ENCODE results near the gene SAMD13.

Gene SAMD13, protein sequence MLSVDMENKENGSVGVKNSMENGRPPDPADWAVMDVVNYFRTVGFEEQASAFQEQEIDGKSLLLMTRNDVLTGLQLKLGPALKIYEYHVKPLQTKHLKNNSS

DNA sequence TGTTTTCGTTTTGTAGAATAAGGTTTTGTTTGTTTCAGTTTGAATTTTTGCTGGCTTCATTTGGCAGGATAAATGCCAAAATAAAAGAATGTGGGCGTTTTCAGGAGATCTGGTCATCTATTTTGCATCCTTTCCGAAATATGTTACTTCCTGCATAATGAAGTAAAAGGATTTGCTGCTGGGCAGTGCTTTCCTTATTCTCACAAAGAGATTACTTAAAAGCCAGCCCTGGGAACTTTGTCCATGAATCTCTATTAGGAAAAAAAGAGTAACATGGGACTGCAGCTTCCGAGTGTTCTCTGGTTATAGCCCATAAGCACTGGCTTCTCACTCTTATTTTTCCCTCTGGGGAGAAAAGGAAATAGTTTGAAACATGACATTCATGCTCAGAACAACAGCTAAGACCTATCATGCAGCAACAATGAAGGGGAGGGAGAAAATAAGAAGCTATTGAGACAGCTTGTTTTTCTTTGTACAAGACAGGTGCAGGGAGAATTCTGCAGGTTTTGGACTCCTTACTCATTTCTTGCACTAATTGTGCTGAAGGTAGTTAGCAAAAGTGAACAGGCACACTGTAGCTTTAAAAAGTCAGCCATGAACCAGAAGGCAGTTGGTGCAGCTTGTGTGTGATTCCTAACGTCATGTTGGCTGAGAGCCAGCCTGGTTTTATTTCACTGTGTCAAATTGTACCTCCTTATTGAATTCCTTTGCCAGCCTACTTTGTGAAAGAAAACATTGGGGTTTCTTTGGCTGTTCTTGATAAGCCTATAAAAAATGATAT is at the start of gene SAMD13:
SAMD13 (plus strand) TSS at position 705 of the 781 bp plus-strand sequence. CDS start 1,527 bp downstream, outside the sequence.
- Mint-ChIP-seq H3K27ac (no peak within 1 kb of the TSS), H3K36me3 (no peaks in the 10 kb centered on the region), H3K4me1 (peaks cover 52% of the 10 kb centered on the region)

DNA sequence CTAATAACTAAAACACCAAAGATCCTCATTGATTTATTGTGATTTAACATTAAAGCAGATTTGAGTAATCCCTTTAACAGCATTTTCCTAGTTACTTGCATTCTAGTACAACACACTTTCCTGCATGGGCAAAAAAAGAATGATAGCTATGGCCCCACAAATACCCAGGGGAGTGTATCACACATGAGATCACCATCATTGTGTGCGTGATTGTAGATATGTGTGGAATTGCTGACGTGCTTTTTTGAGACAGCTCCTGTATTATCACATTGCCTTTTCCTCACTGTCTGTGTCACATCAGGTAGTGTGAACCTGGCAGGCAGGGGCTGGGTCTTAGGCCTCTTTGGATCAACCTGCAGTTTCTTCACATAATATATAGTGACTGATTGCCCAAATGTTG is 48.5 kb upstream of the SAMD13 start:
- Mint-ChIP-seq H3K27me3 (peaks cover 4% of the 10 kb centered on the region), H3K4me3 (no peak overlapping the region), H3K4me1 (no peaks in the 10 kb centered on the region), H3K9me3 (peaks cover 5% of the 10 kb centered on the region), H3K27ac (no peak overlapping the region), H3K36me3 (no peaks in the 10 kb centered on the region)
- DNase-seq = no peak
- CTCF ChIA-PET = no interaction called here

More for the DNA sequence above, at the start of gene SAMD13:
- H3K4me3 Mint-ChIP-seq = peak within 1 kb of the TSS; percentile 49
- H3K27me3 Mint-ChIP-seq = peaks cover 15% of the 10 kb centered on the region
- no peaks in the 10 kb centered on the region for H3K9me3 Mint-ChIP-seq
- CTCF ChIA-PET = interaction anchor here (0.9 to 1.6 kb wide), 2 partner anchors 133 to 157 kb away, joined by 3 to 4 read pairs; no protein-coding TSS in a partner anchor
- DNase-seq = peak; percentile 51

DNA sequence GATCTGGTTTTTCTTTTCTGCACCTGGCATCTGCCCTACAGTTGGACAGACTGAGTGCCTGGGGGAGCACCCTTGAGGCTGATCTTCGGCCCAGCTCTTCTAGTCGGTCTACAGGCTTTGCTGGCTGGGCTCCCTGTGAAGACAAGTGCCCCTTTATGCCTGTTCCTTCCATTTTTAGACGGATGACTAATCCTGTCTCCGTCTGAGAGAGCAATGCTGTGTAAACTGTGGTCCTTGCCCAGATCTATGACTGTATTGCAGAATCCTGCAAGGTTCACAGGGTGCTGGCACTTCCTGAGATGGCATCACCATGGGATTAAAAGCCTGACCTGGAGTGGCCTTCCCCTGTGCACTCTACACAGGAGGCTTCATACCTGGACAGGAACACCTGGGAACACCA is 47.6 kb upstream of the SAMD13 start:
- Mint-ChIP-seq H3K36me3 (no peaks in the 10 kb centered on the region), H3K4me1 (no peaks in the 10 kb centered on the region), H3K4me3 (no peak overlapping the region), H3K27ac (no peak overlapping the region), H3K9me3 (peaks cover 5% of the 10 kb centered on the region), H3K27me3 (peaks cover 4% of the 10 kb centered on the region)
- DNase-seq = no peak
- CTCF ChIA-PET = no interaction called here

DNA sequence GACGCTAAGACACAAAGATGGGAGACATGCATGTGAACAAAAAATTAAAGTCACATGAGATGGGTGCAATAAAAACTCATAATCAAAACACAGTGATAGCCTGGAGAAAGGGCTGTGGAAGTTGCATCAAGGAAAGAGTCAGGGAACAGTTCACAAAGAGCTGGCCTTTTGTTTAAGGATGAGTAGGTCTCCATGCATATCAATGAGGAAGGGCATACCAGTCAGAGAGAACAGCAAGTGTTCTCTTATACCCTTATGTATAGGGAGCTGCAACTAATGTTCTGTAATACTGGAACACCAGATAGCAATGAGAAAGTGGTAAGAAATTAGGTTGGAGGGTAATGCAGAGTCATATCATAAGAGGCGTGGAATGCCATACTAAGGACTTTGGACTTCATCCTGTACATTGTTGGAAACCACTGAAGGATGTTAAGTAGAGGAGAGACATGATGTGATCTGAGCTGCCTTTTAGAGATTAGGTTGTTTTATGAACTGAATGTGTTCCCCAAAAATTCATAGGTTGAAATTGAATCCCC is 46.7 kb upstream of the SAMD13 start:
- no peaks in the 10 kb centered on the region for H3K36me3 Mint-ChIP-seq
- no peak overlapping the region for H3K27ac Mint-ChIP-seq
- H3K4me1 Mint-ChIP-seq = no peaks in the 10 kb centered on the region
- no peaks in the 10 kb centered on the region for H3K27me3 Mint-ChIP-seq
- CTCF ChIA-PET = no interaction called here
- no peak for DNase-seq
- H3K4me3 Mint-ChIP-seq = no peak overlapping the region
- H3K9me3 Mint-ChIP-seq = peaks cover 5% of the 10 kb centered on the region

DNA sequence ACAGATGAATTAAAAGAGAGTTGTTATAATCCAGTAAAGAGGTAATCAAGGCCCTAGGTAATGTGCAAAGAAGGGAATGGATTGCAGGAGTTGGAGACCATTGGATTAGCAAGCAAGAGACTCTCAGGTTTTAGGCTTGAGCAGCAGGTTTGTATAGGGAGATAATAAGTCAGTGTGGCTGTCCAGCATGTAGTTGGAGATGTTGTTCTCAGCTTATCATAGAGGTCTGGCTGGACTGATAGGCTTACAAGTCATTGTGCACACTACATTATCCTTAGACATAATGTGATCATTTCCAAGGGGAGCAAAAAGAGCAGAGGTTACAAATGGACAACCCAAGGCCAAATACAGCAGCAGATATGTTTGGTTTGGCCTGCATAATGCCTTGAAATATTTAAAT is 45.9 kb upstream of the SAMD13 start:
- H3K27me3 Mint-ChIP-seq = peaks cover 3% of the 10 kb centered on the region
- no peaks in the 10 kb centered on the region for H3K4me1 Mint-ChIP-seq
- no peak overlapping the region for H3K27ac Mint-ChIP-seq
- CTCF ChIA-PET = no interaction called here
- no peak for DNase-seq
- H3K36me3 Mint-ChIP-seq = no peaks in the 10 kb centered on the region
- no peak overlapping the region for H3K4me3 Mint-ChIP-seq
- H3K9me3 Mint-ChIP-seq = peaks cover 2% of the 10 kb centered on the region

DNA sequence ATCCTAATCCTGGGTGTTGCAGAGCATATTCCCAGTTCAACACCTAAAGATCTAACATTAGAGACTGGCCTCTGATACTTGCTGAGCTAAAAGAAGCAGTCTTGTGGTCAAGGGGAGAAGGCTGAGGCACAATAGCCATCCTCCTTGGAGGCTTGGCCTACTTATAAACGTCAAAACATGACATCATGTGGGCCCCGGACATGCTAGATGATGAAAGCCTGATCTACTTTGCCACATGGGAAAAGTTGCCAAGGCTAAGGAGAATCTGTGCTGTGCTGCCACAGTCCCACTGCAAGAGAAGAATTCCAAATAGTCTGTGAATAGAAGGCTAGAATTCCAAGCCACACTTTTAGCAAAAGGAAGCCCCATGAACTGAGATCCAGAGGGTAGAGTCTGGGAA is 43.9 kb upstream of the SAMD13 start:
- H3K27me3 Mint-ChIP-seq = peaks cover 3% of the 10 kb centered on the region
- CTCF ChIA-PET = no interaction called here
- H3K4me1 Mint-ChIP-seq = no peaks in the 10 kb centered on the region
- no peak overlapping the region for H3K4me3 Mint-ChIP-seq
- no peaks in the 10 kb centered on the region for H3K9me3 Mint-ChIP-seq
- DNase-seq = no peak
- H3K27ac Mint-ChIP-seq = no peak overlapping the region
- H3K36me3 Mint-ChIP-seq = no peaks in the 10 kb centered on the region

DNA sequence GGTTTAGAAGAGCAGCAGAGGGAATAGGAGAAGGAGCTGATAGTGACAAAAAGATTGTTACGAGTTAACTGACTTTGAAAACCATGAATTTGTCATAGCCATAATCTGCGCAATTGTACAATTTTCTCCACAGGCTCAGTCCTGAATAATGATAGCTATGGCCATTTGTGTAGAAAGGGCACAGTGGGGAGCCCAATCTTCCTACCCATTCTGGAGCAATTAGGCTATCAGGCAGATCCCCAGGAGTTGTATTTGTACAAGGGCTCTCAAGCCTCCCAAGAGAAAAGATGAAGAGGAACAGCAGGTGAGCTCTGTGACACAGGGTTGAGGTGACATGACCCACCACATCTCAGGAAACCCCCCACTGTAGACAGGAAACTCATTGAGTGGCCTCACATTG is 42.1 kb upstream of the SAMD13 start:
- Mint-ChIP-seq H3K4me3 (no peak overlapping the region), H3K36me3 (no peaks in the 10 kb centered on the region), H3K27ac (no peak overlapping the region), H3K4me1 (no peaks in the 10 kb centered on the region), H3K27me3 (peaks cover 3% of the 10 kb centered on the region), H3K9me3 (no peaks in the 10 kb centered on the region)
- CTCF ChIA-PET = no interaction called here
- DNase-seq = no peak

DNA sequence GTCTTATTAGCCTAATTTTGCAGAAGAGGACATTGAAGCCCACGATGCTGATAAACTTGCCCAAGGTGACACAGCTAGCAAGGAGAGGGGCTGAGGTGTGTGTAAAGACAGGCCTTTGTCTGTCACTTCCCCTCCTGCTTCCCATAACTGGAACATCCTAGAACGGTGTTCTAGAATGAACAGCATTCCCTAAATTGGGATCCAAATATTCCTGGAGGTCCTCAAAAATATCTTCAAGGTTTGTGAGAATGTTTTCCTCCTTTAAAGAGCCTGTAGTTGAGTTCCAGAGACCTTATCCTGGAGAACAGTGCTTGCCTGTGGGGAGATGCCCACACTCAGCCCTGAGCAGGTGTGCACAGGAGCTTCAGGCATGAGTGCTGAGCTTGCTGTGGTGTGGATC is 41.5 kb upstream of the SAMD13 start:
- Mint-ChIP-seq H3K36me3 (no peaks in the 10 kb centered on the region), H3K4me1 (no peaks in the 10 kb centered on the region), H3K27ac (no peak overlapping the region), H3K27me3 (peaks cover 3% of the 10 kb centered on the region), H3K4me3 (no peak overlapping the region), H3K9me3 (no peaks in the 10 kb centered on the region)
- DNase-seq = no peak
- CTCF ChIA-PET = no interaction called here

DNA sequence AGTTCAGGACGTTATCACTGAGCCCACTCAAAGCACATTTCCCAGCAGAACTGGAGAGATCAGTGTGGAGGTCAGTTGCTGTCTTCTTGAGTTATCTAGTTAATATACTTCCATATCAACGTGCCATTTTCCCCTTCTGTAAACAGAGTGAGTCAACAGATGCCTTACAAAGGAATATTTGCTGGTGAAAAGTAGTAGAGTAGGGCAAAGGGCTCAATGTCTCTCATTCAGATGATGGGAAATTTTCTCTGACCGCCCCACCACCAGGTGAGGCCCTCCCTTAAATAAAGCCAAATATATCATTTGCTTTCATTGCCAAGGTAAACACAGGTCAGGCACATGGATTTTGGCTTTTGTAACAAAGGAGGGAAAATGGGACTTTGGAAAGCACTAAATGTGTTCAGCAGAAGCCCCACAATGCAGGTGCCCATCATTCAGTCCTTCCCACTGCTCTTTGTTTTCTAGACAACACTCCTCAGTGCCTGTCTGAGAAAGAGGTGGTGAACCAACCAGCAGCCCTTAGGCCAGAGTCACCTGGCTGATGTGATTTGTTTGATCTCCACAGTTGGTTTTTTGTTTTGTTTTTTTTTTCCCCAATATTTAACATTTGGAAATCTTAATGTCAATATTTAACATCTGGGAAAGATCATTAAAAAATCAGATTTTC is 40.5 kb upstream of the SAMD13 start:
- peaks cover 3% of the 10 kb centered on the region for H3K27me3 Mint-ChIP-seq
- H3K36me3 Mint-ChIP-seq = no peaks in the 10 kb centered on the region
- CTCF ChIA-PET = no interaction called here
- H3K9me3 Mint-ChIP-seq = no peaks in the 10 kb centered on the region
- H3K4me3 Mint-ChIP-seq = no peak overlapping the region
- no peaks in the 10 kb centered on the region for H3K4me1 Mint-ChIP-seq
- no peak overlapping the region for H3K27ac Mint-ChIP-seq
- DNase-seq = no peak

DNA sequence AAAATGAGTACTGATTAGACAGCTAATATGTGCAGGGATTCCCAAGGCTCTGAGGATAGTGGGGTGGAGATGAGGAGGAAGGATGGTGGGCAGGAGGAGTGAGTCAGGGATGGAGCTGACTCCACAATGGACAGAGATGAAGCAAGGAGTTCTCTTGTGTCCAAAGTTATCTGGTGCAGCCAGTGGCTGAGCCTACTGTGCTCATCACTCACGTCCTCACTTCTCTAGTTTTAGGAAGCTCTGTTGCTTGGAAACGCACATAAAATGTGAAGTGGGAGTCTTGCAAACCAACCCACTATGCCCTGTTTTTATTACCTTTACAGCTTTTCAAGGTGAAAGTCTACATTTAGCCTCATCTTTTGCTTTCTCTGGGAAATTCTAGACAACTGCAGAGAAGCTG is 36.5 kb upstream of the SAMD13 start:
- Mint-ChIP-seq H3K27me3 (peaks cover 3% of the 10 kb centered on the region), H3K27ac (no peak overlapping the region), H3K9me3 (no peaks in the 10 kb centered on the region), H3K36me3 (no peaks in the 10 kb centered on the region), H3K4me1 (no peaks in the 10 kb centered on the region), H3K4me3 (no peak overlapping the region)
- no peak for DNase-seq
- CTCF ChIA-PET = no interaction called here

DNA sequence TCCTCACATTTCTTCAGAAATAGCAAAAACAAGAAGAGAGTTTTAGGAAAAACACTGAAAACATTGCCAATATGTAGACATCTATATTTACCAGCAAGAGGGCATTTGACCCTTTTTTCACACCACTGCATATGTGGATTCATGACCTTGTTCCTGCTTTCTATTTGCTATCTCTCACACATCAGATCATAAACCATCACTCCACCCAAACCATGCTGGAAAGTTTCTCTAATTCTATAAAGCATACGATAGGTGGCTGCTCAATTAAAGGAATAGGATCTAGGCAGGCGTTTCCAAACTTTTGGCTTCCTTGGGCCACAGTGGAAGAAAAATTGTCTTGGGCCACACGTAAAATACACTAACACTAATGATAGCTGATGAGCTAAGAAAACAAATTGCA is 35.6 kb upstream of the SAMD13 start:
- CTCF ChIA-PET = no interaction called here
- Mint-ChIP-seq H3K27me3 (no peaks in the 10 kb centered on the region), H3K4me3 (no peak overlapping the region), H3K4me1 (no peaks in the 10 kb centered on the region), H3K27ac (no peak overlapping the region), H3K36me3 (no peaks in the 10 kb centered on the region), H3K9me3 (no peaks in the 10 kb centered on the region)
- DNase-seq = no peak

DNA sequence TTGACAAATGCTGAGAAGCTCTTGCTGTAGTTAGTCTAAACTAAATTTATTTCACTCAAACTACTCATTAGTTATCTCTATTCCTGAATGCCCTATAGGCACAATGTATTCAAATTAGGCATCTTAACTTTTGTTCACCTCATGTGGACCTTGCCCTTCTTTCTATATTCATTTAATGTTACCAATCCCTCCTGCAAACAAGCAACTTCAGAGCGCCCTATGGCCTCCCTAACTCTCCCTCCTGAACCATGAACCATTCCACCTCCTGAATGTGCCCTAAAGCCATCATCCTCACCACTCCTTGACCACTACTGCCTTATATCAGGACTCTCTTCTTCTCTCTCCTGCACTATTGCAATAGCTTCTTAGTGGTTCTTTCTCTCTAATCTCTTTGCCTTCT is 34.8 kb upstream of the SAMD13 start:
- H3K27me3 Mint-ChIP-seq = no peaks in the 10 kb centered on the region
- H3K4me3 Mint-ChIP-seq = no peak overlapping the region
- CTCF ChIA-PET = no interaction called here

DNA sequence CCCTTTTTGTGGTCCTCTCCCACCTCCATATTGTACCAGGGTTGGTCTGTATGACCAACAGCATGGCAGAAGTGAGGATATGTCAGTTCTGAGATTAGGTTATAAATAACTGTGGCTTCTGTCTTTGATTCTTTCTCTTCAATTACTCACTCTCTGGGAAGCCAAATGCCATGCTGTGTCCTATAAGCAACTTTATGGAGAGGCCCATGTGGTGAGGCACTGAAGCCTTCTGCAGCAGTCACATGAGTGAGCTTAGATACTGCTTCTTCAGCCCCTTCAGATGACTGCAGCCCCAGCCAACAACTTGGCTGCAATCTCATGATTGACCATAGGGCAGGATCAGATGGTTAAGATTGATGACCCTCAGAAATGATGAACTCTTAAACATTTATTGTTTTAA is 34.0 kb upstream of the SAMD13 start:
- Mint-ChIP-seq H3K27ac (no peak overlapping the region), H3K9me3 (no peaks in the 10 kb centered on the region), H3K4me1 (peaks cover 6% of the 10 kb centered on the region), H3K4me3 (no peak overlapping the region), H3K27me3 (no peaks in the 10 kb centered on the region), H3K36me3 (no peaks in the 10 kb centered on the region)
- CTCF ChIA-PET = no interaction called here
- no peak for DNase-seq

More for the DNA sequence above, 34.8 kb upstream of the SAMD13 start:
- peaks cover 6% of the 10 kb centered on the region for H3K4me1 Mint-ChIP-seq
- H3K27ac Mint-ChIP-seq = no peak overlapping the region
- no peaks in the 10 kb centered on the region for H3K9me3 Mint-ChIP-seq
- DNase-seq = no peak
- no peaks in the 10 kb centered on the region for H3K36me3 Mint-ChIP-seq

DNA sequence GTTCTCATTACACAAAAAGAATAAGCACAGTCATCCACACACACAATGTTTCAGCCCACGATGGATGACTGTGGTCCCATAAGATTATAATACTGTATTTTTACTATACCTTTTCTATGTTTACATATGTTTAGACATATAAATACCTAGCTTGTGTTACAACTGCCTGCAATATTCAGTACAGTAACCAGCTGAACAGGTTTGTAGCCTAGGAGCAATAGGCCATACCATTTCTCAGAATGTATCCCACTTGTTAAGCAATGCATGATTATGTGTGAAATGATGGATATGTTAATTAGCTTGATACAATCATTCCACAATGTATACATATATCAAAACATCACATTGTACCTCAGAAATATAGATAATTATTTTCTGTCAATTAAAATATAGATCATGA is 33.2 kb upstream of the SAMD13 start:
- no peaks in the 10 kb centered on the region for H3K9me3 Mint-ChIP-seq
- H3K27ac Mint-ChIP-seq = no peak overlapping the region
- H3K27me3 Mint-ChIP-seq = no peaks in the 10 kb centered on the region
- DNase-seq = no peak
- peaks cover 6% of the 10 kb centered on the region for H3K4me1 Mint-ChIP-seq
- CTCF ChIA-PET = no interaction called here
- no peaks in the 10 kb centered on the region for H3K36me3 Mint-ChIP-seq
- no peak overlapping the region for H3K4me3 Mint-ChIP-seq

DNA sequence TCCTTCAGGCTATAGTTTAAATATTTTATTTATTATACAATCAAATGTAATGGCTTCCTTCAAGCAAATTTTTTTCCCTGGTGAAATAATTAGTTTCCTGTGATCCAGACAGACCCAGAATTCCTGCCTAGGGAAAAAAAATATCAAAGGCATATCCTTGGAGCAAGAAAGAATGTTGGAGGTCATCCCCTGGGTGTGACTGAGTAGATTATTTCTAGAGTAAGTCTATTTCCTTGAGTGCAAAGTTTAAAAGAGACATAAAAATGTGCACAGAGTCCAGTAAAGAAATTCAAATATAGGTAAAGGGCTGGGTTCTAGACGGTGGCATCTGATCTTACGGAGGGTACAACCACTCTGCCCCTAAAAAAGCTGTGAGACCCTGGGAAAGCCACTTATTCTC is 32.2 kb upstream of the SAMD13 start:
- no peak for DNase-seq
- Mint-ChIP-seq H3K4me3 (no peak overlapping the region), H3K4me1 (peaks cover 6% of the 10 kb centered on the region), H3K27ac (no peak overlapping the region), H3K9me3 (no peaks in the 10 kb centered on the region), H3K27me3 (no peaks in the 10 kb centered on the region), H3K36me3 (no peaks in the 10 kb centered on the region)
- CTCF ChIA-PET = no interaction called here
